ENCODE measurements around the gene CBX4.

- TF ChIP-seq, protein P1, sequence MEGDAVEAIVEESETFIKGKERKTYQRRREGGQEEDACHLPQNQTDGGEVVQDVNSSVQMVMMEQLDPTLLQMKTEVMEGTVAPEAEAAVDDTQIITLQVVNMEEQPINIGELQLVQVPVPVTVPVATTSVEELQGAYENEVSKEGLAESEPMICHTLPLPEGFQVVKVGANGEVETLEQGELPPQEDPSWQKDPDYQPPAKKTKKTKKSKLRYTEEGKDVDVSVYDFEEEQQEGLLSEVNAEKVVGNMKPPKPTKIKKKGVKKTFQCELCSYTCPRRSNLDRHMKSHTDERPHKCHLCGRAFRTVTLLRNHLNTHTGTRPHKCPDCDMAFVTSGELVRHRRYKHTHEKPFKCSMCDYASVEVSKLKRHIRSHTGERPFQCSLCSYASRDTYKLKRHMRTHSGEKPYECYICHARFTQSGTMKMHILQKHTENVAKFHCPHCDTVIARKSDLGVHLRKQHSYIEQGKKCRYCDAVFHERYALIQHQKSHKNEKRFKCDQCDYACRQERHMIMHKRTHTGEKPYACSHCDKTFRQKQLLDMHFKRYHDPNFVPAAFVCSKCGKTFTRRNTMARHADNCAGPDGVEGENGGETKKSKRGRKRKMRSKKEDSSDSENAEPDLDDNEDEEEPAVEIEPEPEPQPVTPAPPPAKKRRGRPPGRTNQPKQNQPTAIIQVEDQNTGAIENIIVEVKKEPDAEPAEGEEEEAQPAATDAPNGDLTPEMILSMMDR (IDR thresholded peaks at IDR 0.05), result no peak
- TF ChIP-seq POLR2A (IDR thresholded peaks at IDR 0.05) (no peak), POLR2AphosphoS5 (IDR thresholded peaks at IDR 0.05) (no peak), EP300 (IDR thresholded peaks at IDR 0.05) (no peak)
These were observed 9.8 kb downstream of the CBX4 start for GRCh38 chr17:79829457-79829856.

Measured in upper lobe of left lung (tissue), 4 donors.